Heart right ventricle (tissue), 16 donors: ENCODE data around the gene TMEM59L. TPM values are rescaled to one million over a fixed set of nuclear protein-coding genes. Genes with fewer than 3 reads are reported as not detected.

Source experiments
- ATAC-seq, 8 donors: fragments of 200-7000 bp; cut with Tn5 transposase; one replicate each; pipeline ENCODE4 v1.9.1; 2020; ENCODE audit warnings: mild to moderate bottlenecking in 8 of 8, moderate library complexity in 8 of 8, moderate number of reproducible peaks in 1 of 8
- DNase-seq, 2 donors: peaks; one replicate each; pipeline ENCODE4 v3.0.0-alpha.2; 2020
- H3K27ac ChIP-seq, 10 donors: fragments of 200-600 bp; sonication (generic) in 2 of 10; one replicate each; pipeline versions ENCODE4 v1.5.0 to v1.8.0; 2020 to 2022; ENCODE audit warnings: mild to moderate bottlenecking in 3 of 10
- H3K27me3 ChIP-seq, 7 donors: fragments of 200-600 bp; one replicate each; pipeline ENCODE4 v1.8.0; 2021 to 2022; ENCODE audit warnings: mild to moderate bottlenecking in 2 of 7
- H3K36me3 ChIP-seq, 9 donors: fragments of 200-600 bp; sonication (generic) in 1 of 9; one replicate each; pipeline versions ENCODE4 v1.5.0 to v1.8.0; 2020 to 2022; ENCODE audit warnings: mild to moderate bottlenecking in 2 of 9
- H3K4me1 ChIP-seq, 9 donors: fragments of 200-600 bp; sonication (generic) in 1 of 9; one replicate each; pipeline versions ENCODE4 v1.5.0 to v1.8.0; 2020 to 2022; ENCODE audit warnings: mild to moderate bottlenecking in 4 of 9
- H3K4me3 ChIP-seq, 10 donors: fragments of 200-600 bp; sonication (generic) in 2 of 10; one replicate each; pipeline versions ENCODE4 v1.5.0 to v1.8.0; 2020 to 2022; ENCODE audit warnings: mild to moderate bottlenecking in 7 of 10, moderate library complexity in 2 of 10
- H3K9me3 ChIP-seq, 11 donors: fragments of 200-600 bp in 10 of 11; sonication (generic) in 2 of 11; one replicate each; pipeline versions ENCODE4 v1.5.0 to v1.8.0; 2013 to 2022; ENCODE audit warnings: mild to moderate bottlenecking in 2 of 11, control low read depth in 1 of 11, moderate library complexity in 1 of 11
- CTCF ChIP-seq, 9 donors: fragments of 200-600 bp; sonication (generic) in 2 of 9; IDR thresholded peaks; one replicate each; pipeline versions ENCODE4 v1.5.0 to v1.8.0; 2021 to 2022; ENCODE audit warnings: antibody characterized with exemption in 9 of 9, mild to moderate bottlenecking in 5 of 9, moderate library complexity in 1 of 9
- WGBS, 2 donors: extraction: QIAGEN DNeasy Blood & Tissue Kit; methylation state at CpG; one replicate each; pipeline ENCODE4 v1.1.7; 2013; ENCODE audit warnings: inconsistent platforms in 1 of 2; 5-methylcytosine and 5-hydroxymethylcytosine counted together
- intact Hi-C, 10 donors: fragments of 100-400 bp; cut with DNase I; formaldehyde crosslinking; loops; one replicate each; pipeline versions ENCODE4 v1.11.1 to v1.14.2; 2022
- polyA plus RNA-seq, 2 donors: library from polyadenylated mRNA; stranded (reverse); fragments of 200-250 nt; gene quantifications; one replicate each; pipeline ENCODE4 v1.2.3, GENCODE V29; 2013
- total RNA-seq, 10 donors: library from RNA; stranded (reverse); fragmentation: NEBNext Ultra II Directional in 3 of 10; extraction: Animal tissue kit (Norgen Biotek cat#: 25700) in 3 of 10; gene quantifications; one replicate each; pipeline versions ENCODE4 v1.2.1 to v1.2.4, GENCODE V29; 2021 to 2023
- donor health status: Arrhythmogenic right ventricular cardiomyopathy.
- donor health status: ischemic (EF 13 %, LVEDD 7.1; RV severe dilation, severe dysfunction).
- donor health status: healthy with polysubstance abuse.
- donor health status: DM: no; HTN: yes; CAD: no.
- donor health status: DM: no; HTN: no; CAD: no.
- donor health status: ischemic (EF 25% LVEDD 6.9; RV normal size, moderate dysfunction).
- donor health status: ischemic (EF 25% LVEDD 5.7; RV mildly dilated, moderate dysfunction).
- donor health status: healthy.
- donor health status: DM: yes; HTN: yes; CAD: no.
- donor health status: Ischemic cardiomyopathy.
- donor health status: ischemic (EF 35%, LVEDD 5.7; RV mildly dilated, moderate dysfunction).
- donor health status: nonischemic (EF 11% LVEDD 7.7; RV severe dilation, severe dysfunction).
- donor health status: DM: yes; HTN: yes; CAD: no.
- donor health status: PGD.
- donor health status: ischemic (EF 29% LVEDD 5.4; RV normal size, mild dysfunction).
- donor health status: nonischemic (EF 23%, LVEDD 6.1; RV moderate dilation, normal function).

The TMEM59L gene
- total and polyA plus RNA-seq, 12 donors = 0.13 to 13.8 (median 1.2) TPM

DNA sequence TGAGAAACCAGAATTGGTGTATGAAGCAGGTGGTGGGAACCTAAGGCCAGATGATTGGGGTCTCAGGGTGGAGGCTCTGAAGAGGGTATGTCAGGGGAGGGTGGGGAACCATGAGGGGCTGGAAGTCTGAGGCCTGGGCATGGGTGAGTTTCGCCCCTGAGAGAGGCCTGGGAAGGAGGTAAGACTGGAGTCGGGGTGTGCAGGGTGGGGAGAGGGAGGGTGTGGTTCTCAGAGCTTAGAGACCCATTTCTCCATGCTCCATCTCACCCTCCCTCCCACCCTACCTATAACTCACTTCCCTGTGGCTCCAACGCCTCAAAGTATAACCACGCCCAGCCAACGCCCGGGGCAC lies 23.1 kb downstream of the TMEM59L start:
- H3K36me3 ChIP-seq = peaks cover 0 to 5% (median 0%) of the 10 kb centered on the region in 9 donors
- intact Hi-C loops = loop anchor here in 2 of 10 donors (2.0 kb wide), 2 partner anchors 43 to 47 kb away; partner anchors contain the start of gene CRTC1 (in 1 of the 2)

DNA sequence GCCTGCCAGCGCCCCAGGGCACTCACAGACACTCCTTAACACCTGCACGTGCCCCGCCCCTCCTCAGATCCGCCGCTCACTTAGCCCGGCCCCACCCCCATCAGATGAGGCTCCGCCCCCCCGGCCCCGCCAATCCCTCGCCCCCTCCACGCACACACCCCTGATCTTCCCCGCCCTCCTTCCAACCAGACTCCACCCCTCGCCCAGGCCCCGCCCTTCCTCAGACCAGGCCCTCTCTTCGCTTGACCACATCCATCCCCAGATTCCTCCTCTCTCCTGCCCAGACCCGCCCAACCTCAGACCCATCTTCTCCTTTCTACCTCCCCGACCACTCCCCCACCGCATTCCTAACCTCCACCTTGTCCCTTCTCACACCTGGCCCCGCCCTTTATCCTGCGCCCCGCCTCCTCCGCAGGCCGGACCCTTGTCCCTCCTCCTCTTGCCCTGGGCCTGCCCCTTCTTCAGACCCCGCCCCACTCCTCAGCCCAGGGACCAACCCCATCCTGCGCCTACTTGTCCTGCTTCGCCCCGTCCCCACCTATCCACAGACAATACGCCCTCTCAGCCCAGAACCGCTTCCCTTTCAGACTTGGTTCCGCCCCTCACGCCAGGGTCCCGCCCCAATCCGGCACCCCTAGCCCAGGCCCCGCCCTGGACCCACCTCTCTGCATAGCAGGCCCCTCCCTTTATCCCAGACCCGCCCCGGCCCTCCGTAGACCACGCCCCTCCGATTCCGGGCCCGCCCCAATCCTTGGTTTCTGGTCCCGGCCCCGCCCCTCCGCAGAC lies 23.7 kb downstream of the TMEM59L start:
- peak overlapping the region; percentile 55 to 80 (median 68) for H3K4me3 ChIP-seq
- peak overlapping the region in 9 of 10 donors; percentile 62 to 89 (median 82) for H3K27ac ChIP-seq
- peaks cover 0 to 27% (median 10%) of the 10 kb centered on the region in 9 donors for H3K4me1 ChIP-seq
- no peak for TF ChIP-seq CTCF (IDR thresholded peaks at IDR 0.05)
- DNase-seq = peak; percentile 98 to 99
- no peaks in the 10 kb centered on the region for H3K9me3 ChIP-seq
- peak; percentile 97 to 99 (median 98) for ATAC-seq
- intact Hi-C loops = loop anchor here in 1 of 10 donors (2.0 kb wide), 1 partner anchor 46 kb away; the partner anchor contains the start of gene CRTC1
- WGBS, 2 donors = 1 to 2% methylated on average over 43 to 44 of the region's 44 CpGs
- H3K36me3 ChIP-seq = peaks cover 0 to 5% (median 0%) of the 10 kb centered on the region in 9 donors
- no peaks in the 10 kb centered on the region for H3K27me3 ChIP-seq

More for the DNA sequence above, 23.1 kb downstream of the TMEM59L start:
- Histone ChIP-seq H3K27ac (no peak overlapping the region), H3K9me3 (no peaks in the 10 kb centered on the region), H3K27me3 (no peaks in the 10 kb centered on the region), H3K4me1 (peaks cover 0 to 27% (median 10%) of the 10 kb centered on the region in 9 donors), H3K4me3 (peak overlapping the region in 7 of 10 donors; percentile 64 to 80 (median 77))
- ATAC-seq (no peak), DNase-seq (no peak)
- TF ChIP-seq CTCF (IDR thresholded peaks at IDR 0.05) = no peak
- 10 to 18% methylated on average over 5 to 6 of the region's 6 CpGs for WGBS, 2 donors

- 7 to 8% methylated on average over 38 to 47 of the region's 47 CpGs for WGBS, 2 donors
- DNase-seq (no peak), ATAC-seq (peak in 1 of 8 donors; percentile 18)
- Histone ChIP-seq H3K4me3 (peak within 1 kb of the TSS; percentile 55 to 80 (median 68)), H3K4me1 (peaks cover 0 to 27% (median 10%) of the 10 kb centered on the region in 9 donors), H3K9me3 (no peaks in the 10 kb centered on the region), H3K27ac (peak within 1 kb of the TSS; percentile 62 to 89 (median 80)), H3K36me3 (peaks cover 0 to 5% (median 0%) of the 10 kb centered on the region in 9 donors), H3K27me3 (no peaks in the 10 kb centered on the region)
- intact Hi-C loops = loop anchor here in 1 of 10 donors (2.0 kb wide), 1 partner anchor 46 kb away; the partner anchor contains the start of gene CRTC1
- TF ChIP-seq CTCF (IDR thresholded peaks at IDR 0.05) = no peak
Measured at GRCh38 chr19:18636969-18637629, 24.4 kb downstream of the TMEM59L start, which contains the start of gene KLHL26. TSS of gene KLHL26 (plus strand) at chr19:18637028. CDS start at chr19:18637055, 27 bp downstream.
